K562 (cell line): Measurements from ENCODE around the gene ERVH48-1.

Experiments used
- CBX3 ChIP-seq, 2 experiments: IDR thresholded peaks; 1 replicate in 1 of 2; 2 replicates in 1 of 2; pipeline ENCODE4 v1.6.1; 2012; ENCODE audit warnings: inconsistent platforms in 2 of 2, low read length in 2 of 2, borderline replicate concordance in 1 of 2, control low read depth in 1 of 2
- IRF1 ChIP-seq: sonication (generic); formaldehyde crosslinking; IDR thresholded peaks from 2 replicates; pipeline ENCODE4 v1.8.0; 2022; ENCODE audit warnings: missing genetic modification reagents, mild to moderate bottlenecking, borderline replicate concordance
- IRF2 ChIP-seq: sonication (generic); formaldehyde crosslinking; IDR thresholded peaks from 2 replicates; pipeline ENCODE4 v1.8.1; 2022; ENCODE audit warnings: mild to moderate bottlenecking, missing genetic modification reagents
- MXI1 ChIP-seq: IDR thresholded peaks from 2 replicates; pipeline ENCODE4 v1.6.1; 2011; ENCODE audit warnings: low read depth, mild to moderate bottlenecking, improper control_type of control experiment, low read length
- MYC ChIP-seq, 2 experiments: fragments of 250-450 bp in 1 of 2; sonication (Bioruptor Pico) in 1 of 2; IDR thresholded peaks; 2 replicates each; pipeline versions ENCODE4 v1.5.1 to v1.6.1; 2012 to 2021; ENCODE audit warnings: low read depth in 2 of 2, borderline replicate concordance in 1 of 2, improper control_type of control experiment in 1 of 2, low read length in 1 of 2, mild to moderate bottlenecking in 1 of 2, moderate library complexity in 1 of 2
- NFIC ChIP-seq: fragments of 450-650 bp; IDR thresholded peaks from 2 replicates; pipeline ENCODE4 v1.6.1; 2017; ENCODE audit warnings: mild to moderate bottlenecking, inconsistent platforms
- POLR2A ChIP-seq: fragments of 450-650 bp; conservative IDR thresholded peaks from 2 replicates; pipeline ENCODE4 v1.6.1; 2016
- RBM14 ChIP-seq: fragments of 200-400 bp; formaldehyde crosslinking; IDR thresholded peaks from 2 replicates; pipeline ENCODE4 v1.6.1; 2018; ENCODE audit warnings: low read depth, mild to moderate bottlenecking, low read length, moderate library complexity, borderline replicate concordance; ENCODE audit not compliant: insufficient read depth
- TAL1 ChIP-seq: fragments of 450-650 bp; IDR thresholded peaks from 2 replicates; pipeline ENCODE4 v1.6.1; 2016; ENCODE audit warnings: mild to moderate bottlenecking

- TF ChIP-seq RBM14 (no peak), POLR2A (no peak), TAL1 (no peak), MYC (IDR thresholded peaks at IDR 0.05; ENCODE audit: low read depth, low read length) (no peak), MYC (CRISPR knock-in tag; IDR thresholded peaks at IDR 0.05; ENCODE audit: borderline replicate concordance, low read depth) (no peak), MXI1 (no peak), NFIC (no peak), IRF1 (no peak), CBX3 (IDR thresholded peaks at IDR 0.05; ENCODE audit: borderline replicate concordance in 1 of 2, low read length in 2 of 2) (no peak), IRF2 (CRISPR knock-in tag) (no peak)
Measured at GRCh38 chr21:42962380-42963007, 37.1 kb upstream of the ERVH48-1 start.
